BLaER1 treated with 17β-estradiol and CSF1 and Interleukin-3, amounts not matched to agents 10 nM and 100 nM (cell line): ENCODE measurements around the gene CFAP90.

ENCODE experiments used
- H3K27ac ChIP-seq, 11 experiments: shearing (Covaris generic); formaldehyde crosslinking; 2 replicates each; pipeline ENCODE4 v1.8.1; 2022
- H3K27me3 ChIP-seq, 11 experiments: shearing (Covaris generic); formaldehyde crosslinking; 2 replicates each; pipeline ENCODE4 v1.8.1; 2022
- H3K36me3 ChIP-seq, 11 experiments: shearing (Covaris generic); formaldehyde crosslinking; 2 replicates each; pipeline ENCODE4 v1.8.1; 2022
- H3K4me1 ChIP-seq, 10 experiments: shearing (Covaris generic); formaldehyde crosslinking; 2 replicates each; pipeline ENCODE4 v1.8.1; 2022
- H3K4me2 ChIP-seq, 11 experiments: shearing (Covaris generic); formaldehyde crosslinking; 2 replicates each; pipeline ENCODE4 v1.8.1; 2022
- H3K4me3 ChIP-seq, 10 experiments: shearing (Covaris generic); formaldehyde crosslinking; 2 replicates each; pipeline ENCODE4 v1.8.1; 2022
- H3K9ac ChIP-seq, 11 experiments: shearing (Covaris generic); formaldehyde crosslinking; 2 replicates each; pipeline ENCODE4 v1.8.1; 2022
- H3K9me3 ChIP-seq, 11 experiments: shearing (Covaris generic); formaldehyde crosslinking; replicated peaks in 1 of 11; 2 replicates each; pipeline ENCODE4 v1.8.1; 2022
- H4K20me1 ChIP-seq, 11 experiments: shearing (Covaris generic); formaldehyde crosslinking; 2 replicates each; pipeline ENCODE4 v1.8.1; 2022
- Cebpa-rat ChIP-seq, 11 experiments: shearing (Covaris generic); IDR thresholded peaks; 2 replicates each; pipeline ENCODE4 v1.8.1; 2022

CFAP90 gene

DNA sequence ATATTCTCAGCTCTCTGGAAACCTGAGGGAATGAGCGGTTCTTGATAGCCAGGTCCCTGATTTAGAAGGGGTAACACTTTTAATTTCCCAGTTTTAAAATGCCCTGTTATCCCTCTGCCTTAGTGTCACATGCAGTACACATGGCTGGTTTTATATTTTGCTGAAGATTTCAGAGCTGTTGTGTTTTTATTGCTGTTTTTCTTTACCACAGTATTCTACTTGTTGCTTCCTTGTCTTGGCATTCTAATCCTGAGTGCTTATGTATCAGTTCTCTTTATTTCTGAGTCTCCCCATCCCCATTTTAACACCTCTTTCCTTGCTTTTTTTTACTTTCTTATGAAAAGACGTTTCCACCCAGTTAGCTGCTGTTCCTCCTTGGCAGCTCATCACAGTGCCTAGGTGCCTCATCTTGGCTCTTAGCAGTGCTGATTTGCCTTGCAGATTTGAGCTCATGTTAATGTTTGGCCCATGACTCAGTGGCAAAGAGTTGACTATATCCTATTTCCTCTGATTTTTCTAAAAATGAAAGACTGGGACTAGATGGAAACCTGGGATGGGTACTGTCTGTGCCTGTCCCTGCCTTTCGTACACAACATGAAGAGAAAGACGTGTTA, 21.7 kb upstream of the CFAP90 start:
- Histone ChIP-seq H3K36me3 (peaks cover 39 to 69% (median 62%) of the 10 kb centered on the region in 11 experiments), H3K4me2 (peak overlapping the region; percentile 51 to 89 (median 82)), H3K9me3 (no peaks in the 10 kb centered on the region), H3K4me3 (0 out of 20 replicates have a peak overlapping the region, but pooled peaks of 1 of the 10 experiments have one; percentile 24), H3K4me1 (peaks cover 37 to 77% (median 49%) of the 10 kb centered on the region in 10 experiments), H3K9ac (peak overlapping the region in 7 of 11 experiments; percentile 9 to 49 (median 19); a peak in 9 of 22 replicates), H4K20me1 (peaks cover 32 to 86% (median 73%) of the 10 kb centered on the region in 11 experiments; a peak in 21 of 22 replicates), H3K27ac (peak overlapping the region in 3 of 11 experiments; percentile 17 to 42 (median 22); a peak in 3 of 22 replicates), H3K27me3 (no peaks in the 10 kb centered on the region)
- no peak for TF ChIP-seq Cebpa-rat (IDR thresholded peaks at IDR 0.05)

DNA sequence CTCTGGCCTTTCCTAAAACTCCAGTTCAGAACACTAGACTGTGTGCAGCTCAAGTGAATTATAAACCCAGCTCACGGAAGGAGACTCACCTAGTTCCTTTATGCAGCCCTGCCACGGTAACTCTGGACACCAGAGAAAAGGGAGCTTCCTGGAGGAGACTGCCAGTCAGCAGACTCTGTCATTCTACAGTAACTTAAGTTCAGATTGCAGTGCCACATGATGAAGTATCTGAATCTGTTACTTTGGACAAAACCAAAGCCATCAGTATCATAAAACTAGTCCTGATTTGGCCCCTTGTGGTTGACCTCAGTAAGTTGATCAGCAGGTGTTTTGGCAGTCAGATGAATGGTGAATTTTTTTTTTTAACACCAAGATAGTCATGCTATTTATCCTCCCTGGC, 20.7 kb upstream of the CFAP90 start:
- Histone ChIP-seq H3K4me1 (peaks cover 45 to 77% (median 56%) of the 10 kb centered on the region in 10 experiments), H3K4me3 (peak overlapping the region in 2 of 10 experiments; percentile 92 to 95; a peak in 4 of 20 replicates), H3K36me3 (peaks cover 31 to 67% (median 61%) of the 10 kb centered on the region in 11 experiments), H3K9me3 (no peaks in the 10 kb centered on the region), H3K4me2 (peak overlapping the region; percentile 73 to 92 (median 85)), H3K27me3 (no peaks in the 10 kb centered on the region), H3K27ac (no peak overlapping the region), H4K20me1 (peaks cover 32 to 82% (median 69%) of the 10 kb centered on the region in 11 experiments; a peak in 21 of 22 replicates), H3K9ac (peak overlapping the region in 4 of 11 experiments; percentile 6 to 94 (median 31); a peak in 2 of 22 replicates)
- no peak for TF ChIP-seq Cebpa-rat (IDR thresholded peaks at IDR 0.05)

DNA sequence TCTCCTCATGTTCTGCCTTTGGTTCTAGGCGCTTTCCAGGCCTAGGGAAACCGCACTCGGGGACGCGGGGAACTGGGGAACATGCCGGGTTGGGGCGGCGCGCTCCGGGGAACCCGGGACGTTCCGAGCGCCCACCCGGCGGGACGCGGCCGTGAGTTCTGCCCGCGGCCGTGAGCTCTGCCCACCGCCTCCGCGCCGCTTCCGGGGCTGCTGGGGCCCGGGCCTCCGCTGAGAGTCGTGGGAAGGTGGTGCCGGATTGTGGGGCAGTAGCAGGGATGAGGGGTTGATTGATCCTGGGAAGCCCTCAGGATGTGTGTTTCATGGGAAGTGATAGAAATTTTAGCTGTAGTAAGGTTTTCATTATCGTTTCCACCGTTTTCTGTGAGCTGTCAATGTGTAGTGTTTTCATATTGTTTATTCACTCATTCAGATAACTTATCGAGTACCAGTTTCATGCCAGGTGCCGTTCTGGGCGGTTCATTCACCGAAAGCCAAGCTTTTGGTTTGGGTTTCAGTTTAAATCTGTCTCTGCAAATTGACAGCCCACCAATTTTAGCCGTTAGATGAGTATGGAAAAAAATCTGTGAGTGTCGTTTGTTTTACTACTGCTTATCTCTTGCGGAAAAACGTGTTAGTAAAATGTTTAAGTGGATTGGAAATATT, 18.7 kb upstream of the CFAP90 start:
- Histone ChIP-seq H3K9ac (peak overlapping the region; percentile 88 to 94 (median 91)), H3K27me3 (no peaks in the 10 kb centered on the region), H3K4me2 (peak overlapping the region; percentile 73 to 92 (median 85)), H3K27ac (peak overlapping the region; percentile 83 to 91 (median 86)), H3K4me3 (peak overlapping the region; percentile 83 to 96 (median 94)), H3K36me3 (peaks cover 19 to 67% (median 53%) of the 10 kb centered on the region in 11 experiments; a peak in 20 of 22 replicates), H3K4me1 (peaks cover 45 to 74% (median 64%) of the 10 kb centered on the region in 10 experiments), H3K9me3 (no peaks in the 10 kb centered on the region), H4K20me1 (peaks cover 32 to 68% (median 54%) of the 10 kb centered on the region in 11 experiments; a peak in 21 of 22 replicates)
- no peak for TF ChIP-seq Cebpa-rat (IDR thresholded peaks at IDR 0.05)

DNA sequence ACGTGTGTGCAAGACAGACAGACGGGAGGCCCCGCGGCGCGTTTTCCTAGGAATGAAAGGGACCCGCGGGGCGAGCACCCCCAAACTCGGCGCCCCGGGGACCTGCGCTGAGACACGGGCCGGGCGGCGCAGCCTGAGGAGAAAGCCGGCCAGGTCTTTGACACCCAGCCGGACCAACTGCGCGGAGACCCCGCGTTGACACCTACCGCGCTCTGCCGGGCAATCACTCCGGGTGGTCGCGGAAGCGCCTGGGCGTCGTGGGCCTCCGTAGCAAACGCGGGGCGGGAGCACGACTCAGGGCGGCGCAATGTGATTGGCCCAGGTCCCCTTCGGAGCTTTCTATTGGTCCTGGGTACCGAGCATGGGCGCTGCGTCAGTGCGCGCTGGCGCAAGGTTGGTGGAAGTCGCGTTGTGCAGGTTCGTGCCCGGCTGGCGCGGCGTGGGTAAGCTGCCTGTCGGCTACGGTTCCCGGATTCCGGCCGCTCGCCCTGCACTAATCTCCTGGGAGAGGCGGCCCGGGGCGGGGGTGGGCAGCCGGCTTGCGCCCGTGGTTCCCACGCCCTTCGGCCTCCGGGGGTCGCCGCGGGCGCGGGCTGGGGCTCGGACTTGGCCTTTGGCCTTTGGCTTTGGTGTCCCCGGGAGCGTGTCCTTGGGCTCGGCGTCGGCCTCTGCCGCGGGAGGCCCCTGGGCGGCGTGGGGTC, 18.0 kb upstream of the CFAP90 start, which contains the start of the genes FASTKD3 and MTRR:
Gene FASTKD3, minus strand, starts transcription at position 259 of the 701 bp plus-strand sequence. CDS start 948 bp downstream, outside the sequence.
Gene MTRR, plus strand, starts transcription at position 376 of the 701 bp plus-strand sequence. CDS start 1,647 bp downstream, outside the sequence.
- peaks cover 45 to 71% (median 64%) of the 10 kb centered on the region in 10 experiments for H3K4me1 ChIP-seq

DNA sequence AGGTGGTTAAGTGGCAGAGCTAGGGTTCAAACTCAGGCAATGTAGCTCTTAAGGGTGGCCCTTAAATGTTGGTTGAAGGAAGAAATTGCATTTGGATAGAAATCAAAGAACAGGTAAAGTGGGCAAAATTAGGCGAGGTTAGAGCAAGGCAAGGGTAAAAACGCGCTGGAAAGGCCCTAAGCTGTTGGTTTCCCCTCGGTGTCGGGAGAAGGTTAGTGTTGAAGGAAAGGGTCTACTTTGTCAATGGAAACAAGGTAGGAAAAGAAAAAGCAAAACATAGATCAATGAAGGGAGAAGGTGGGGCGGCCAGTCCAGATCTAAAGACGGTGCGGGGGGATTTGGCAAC, 17.5 kb upstream of the CFAP90 start:
- H3K27ac ChIP-seq = peak overlapping the region; percentile 83 to 91 (median 86)

More for the DNA sequence above, 18.0 kb upstream of the CFAP90 start, which contains the start of the genes FASTKD3 and MTRR:
- H3K4me2 ChIP-seq = peak within 1 kb of the TSS; percentile 82 to 93 (median 89)
- H3K27me3 ChIP-seq = no peaks in the 10 kb centered on the region
- peak within 1 kb of the TSS; percentile 83 to 91 (median 86) for H3K27ac ChIP-seq
- H4K20me1 ChIP-seq = peaks cover 32 to 61% (median 47%) of the 10 kb centered on the region in 11 experiments; a peak in 21 of 22 replicates
- no peaks in the 10 kb centered on the region for H3K9me3 ChIP-seq
- peaks cover 16 to 67% (median 50%) of the 10 kb centered on the region in 11 experiments; a peak in 20 of 22 replicates for H3K36me3 ChIP-seq
- H3K4me3 ChIP-seq = peak within 1 kb of the TSS; percentile 83 to 96 (median 94)
- peak within 1 kb of the TSS; percentile 88 to 94 (median 91) for H3K9ac ChIP-seq
- no peak for TF ChIP-seq Cebpa-rat (IDR thresholded peaks at IDR 0.05)

DNA sequence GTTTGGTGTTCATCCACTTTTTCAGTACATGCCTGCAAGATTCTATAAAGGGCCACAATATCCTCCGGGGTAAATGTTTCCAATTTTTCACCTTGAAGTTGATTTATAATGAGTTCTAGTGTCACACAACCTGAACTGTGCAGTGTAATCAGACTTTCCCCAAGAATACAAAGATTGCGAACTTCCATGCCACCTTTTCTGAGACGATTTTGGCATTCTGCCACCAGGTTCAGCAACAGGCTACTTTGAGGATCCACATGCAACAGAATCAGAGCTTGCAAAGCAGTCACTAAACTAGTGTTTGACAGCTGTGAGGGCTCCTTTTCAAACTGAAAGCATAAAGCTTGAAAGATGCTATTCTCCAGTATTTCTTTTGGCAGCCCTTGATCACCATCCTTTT, 16.3 kb upstream of the CFAP90 start:
- TF ChIP-seq Cebpa-rat (IDR thresholded peaks at IDR 0.05) = no peak
- peak overlapping the region; percentile 80 to 93 (median 89) for H3K4me2 ChIP-seq
- peaks cover 32 to 55% (median 48%) of the 10 kb centered on the region in 10 experiments for H3K4me1 ChIP-seq

More for the DNA sequence above, 17.5 kb upstream of the CFAP90 start:
- Histone ChIP-seq H3K9me3 (no peaks in the 10 kb centered on the region), H4K20me1 (peaks cover 28 to 56% (median 42%) of the 10 kb centered on the region in 11 experiments; a peak in 21 of 22 replicates), H3K9ac (peak overlapping the region; percentile 88 to 94 (median 91)), H3K4me1 (peaks cover 43 to 66% (median 59%) of the 10 kb centered on the region in 10 experiments), H3K4me3 (peak overlapping the region; percentile 83 to 96 (median 94)), H3K36me3 (peaks cover 16 to 67% (median 51%) of the 10 kb centered on the region in 11 experiments; a peak in 21 of 22 replicates), H3K4me2 (peak overlapping the region; percentile 80 to 93 (median 89)), H3K27me3 (no peaks in the 10 kb centered on the region)
- TF ChIP-seq Cebpa-rat (IDR thresholded peaks at IDR 0.05) = no peak

DNA sequence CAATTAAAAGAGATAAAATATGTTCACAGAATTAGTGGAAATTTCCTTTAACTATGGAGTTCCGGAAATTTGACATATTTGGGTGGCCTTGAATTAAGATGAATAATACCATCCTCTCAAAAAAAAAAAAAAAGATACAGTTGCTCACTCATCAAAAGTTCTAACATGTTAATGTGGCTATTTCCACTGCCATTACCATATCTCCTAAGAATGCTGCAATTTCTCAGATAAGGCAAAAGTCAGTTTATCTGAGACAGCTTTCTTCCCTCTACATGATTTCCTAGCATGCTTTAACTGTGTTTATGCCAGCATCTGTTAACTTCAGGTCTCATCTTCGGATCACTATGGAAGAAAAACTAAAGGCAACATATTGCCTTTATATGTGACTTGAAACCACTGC, 15.3 kb upstream of the CFAP90 start:
- Histone ChIP-seq H3K27ac (no peak overlapping the region), H3K36me3 (peaks cover 38 to 67% (median 58%) of the 10 kb centered on the region in 11 experiments), H3K4me2 (peak overlapping the region in 7 of 11 experiments; percentile 3 to 82 (median 20); a peak in 7 of 22 replicates), H4K20me1 (peaks cover 10 to 34% (median 20%) of the 10 kb centered on the region in 11 experiments; a peak in 21 of 22 replicates), H3K4me3 (no peak overlapping the region), H3K4me1 (peaks cover 22 to 44% (median 37%) of the 10 kb centered on the region in 10 experiments), H3K27me3 (no peaks in the 10 kb centered on the region), H3K9me3 (no peaks in the 10 kb centered on the region), H3K9ac (no peak overlapping the region)
- TF ChIP-seq Cebpa-rat (IDR thresholded peaks at IDR 0.05) = no peak

More for the DNA sequence above, 16.3 kb upstream of the CFAP90 start:
- no peak overlapping the region for H3K27ac ChIP-seq
- peaks cover 28 to 67% (median 56%) of the 10 kb centered on the region in 11 experiments for H3K36me3 ChIP-seq
- no peaks in the 10 kb centered on the region for H3K9me3 ChIP-seq
- H3K9ac ChIP-seq = peak overlapping the region in 2 of 11 experiments; percentile 27 to 92; a peak in 2 of 22 replicates
- H3K4me3 ChIP-seq = peak overlapping the region in 1 of 10 experiments; percentile 91; a peak in 4 of 20 replicates
- H3K27me3 ChIP-seq = no peaks in the 10 kb centered on the region
- H4K20me1 ChIP-seq = peaks cover 18 to 44% (median 31%) of the 10 kb centered on the region in 11 experiments; a peak in 21 of 22 replicates
